H9 (cell line): ENCODE results near the gene SPDYE4. TPM values are rescaled to one million over a fixed set of nuclear protein-coding genes. Genes with fewer than 3 reads are reported as not detected.

ENCODE experiments used
- DNase-seq: peaks from one replicate; pipeline ENCODE4 v3.0.0-alpha.2; 2017
- H2AFZ ChIP-seq: one replicate; pipeline ENCODE4 v1.6.1; 2013; ENCODE audit warnings: mild to moderate bottlenecking, low read length, control low read depth, moderate library complexity
- H2AK5ac ChIP-seq: 2 replicates; pipeline ENCODE4 v1.6.1; 2013; ENCODE audit warnings: low read length, control low read depth, mixed read lengths; ENCODE audit not compliant: insufficient read length
- H2BK120ac ChIP-seq: one replicate; pipeline ENCODE4 v1.6.1; 2013; ENCODE audit warnings: low read depth, mild to moderate bottlenecking, low read length, control low read depth, inconsistent platforms; ENCODE audit not compliant: poor library complexity, severe bottlenecking
- H2BK12ac ChIP-seq: 2 replicates; pipeline ENCODE4 v1.6.1; 2013; ENCODE audit warnings: low read length, control low read depth, mixed read lengths, low read depth; ENCODE audit not compliant: insufficient read length
- H2BK15ac ChIP-seq: 2 replicates; pipeline ENCODE4 v1.6.1; 2013; ENCODE audit warnings: low read depth, low read length, control low read depth
- H2BK20ac ChIP-seq: one replicate; pipeline ENCODE4 v1.6.1; 2013; ENCODE audit warnings: low read depth, mild to moderate bottlenecking, low read length, control low read depth, inconsistent platforms; ENCODE audit not compliant: poor library complexity, severe bottlenecking
- H2BK5ac ChIP-seq: 2 replicates; pipeline ENCODE4 v1.6.1; 2013; ENCODE audit warnings: low read length, control low read depth, mixed read lengths; ENCODE audit not compliant: insufficient read length
- H3K14ac ChIP-seq: 2 replicates; pipeline ENCODE4 v1.6.1; 2013; ENCODE audit warnings: low read length, control low read depth; ENCODE audit not compliant: insufficient read depth
- H3K18ac ChIP-seq: 2 replicates; pipeline ENCODE4 v1.6.1; 2013; ENCODE audit warnings: low read depth, mild to moderate bottlenecking, mixed read lengths, low read length, control low read depth; ENCODE audit not compliant: insufficient read length
- H3K23ac ChIP-seq: 2 replicates; pipeline ENCODE4 v1.6.1; 2013; ENCODE audit warnings: low read length, control low read depth, mixed read lengths, low read depth; ENCODE audit not compliant: insufficient read length
- H3K23me2 ChIP-seq: 2 replicates; pipeline ENCODE4 v1.6.1; 2013; ENCODE audit warnings: low read depth, mild to moderate bottlenecking, mixed read lengths, low read length, control low read depth; ENCODE audit not compliant: insufficient read length, poor library complexity, severe bottlenecking
- H3K27ac ChIP-seq: 2 replicates; pipeline ENCODE4 v1.5.1; 2013; ENCODE audit warnings: low read length, control low read depth, mixed read lengths, low read depth; ENCODE audit not compliant: insufficient read length
- H3K27me3 ChIP-seq: 2 replicates; pipeline ENCODE4 v1.6.1; 2013; ENCODE audit warnings: low read length, control low read depth, inconsistent platforms; ENCODE audit not compliant: insufficient read depth
- H3K4ac ChIP-seq: 2 replicates; pipeline ENCODE4 v1.6.1; 2013; ENCODE audit warnings: low read depth, mild to moderate bottlenecking, control low read depth, inconsistent platforms, low read length, moderate library complexity
- H3K4me1 ChIP-seq: 2 replicates; pipeline ENCODE4 v1.6.1; 2013; ENCODE audit warnings: low read length, control low read depth, inconsistent platforms; ENCODE audit not compliant: insufficient read depth
- H3K4me2 ChIP-seq: 2 replicates; pipeline ENCODE4 v1.6.1; 2013; ENCODE audit warnings: low read length, control low read depth, mixed read lengths; ENCODE audit not compliant: insufficient read length, insufficient read depth
- H3K56ac ChIP-seq: 2 replicates; pipeline ENCODE4 v1.6.1; 2013; ENCODE audit warnings: low read depth, mild to moderate bottlenecking, mixed read lengths, low read length, control low read depth; ENCODE audit not compliant: insufficient read length
- H3K79me1 ChIP-seq: 2 replicates; pipeline ENCODE4 v1.6.1; 2013; ENCODE audit warnings: low read depth, mild to moderate bottlenecking, moderate library complexity, low read length, control low read depth, inconsistent platforms; ENCODE audit not compliant: insufficient read depth, poor library complexity, severe bottlenecking
- H3K79me2 ChIP-seq: 2 replicates; pipeline ENCODE4 v1.6.1; 2013; ENCODE audit warnings: low read length, control low read depth, inconsistent platforms; ENCODE audit not compliant: insufficient read depth
- H3K9ac ChIP-seq: 2 replicates; pipeline ENCODE4 v1.6.1; 2013; ENCODE audit warnings: low read length, control low read depth, mixed read lengths; ENCODE audit not compliant: insufficient read length; ENCODE audit errors: extremely low read depth
- H3K9me3 ChIP-seq: one replicate; pipeline ENCODE4 v1.6.1; 2013; ENCODE audit warnings: low read depth, low read length, inconsistent platforms; ENCODE audit not compliant: control insufficient read depth
- H3T11ph ChIP-seq: one replicate; pipeline ENCODE4 v1.6.1; 2013; ENCODE audit warnings: mild to moderate bottlenecking, low read length, control low read depth, inconsistent platforms
- H4K20me1 ChIP-seq: one replicate; pipeline ENCODE4 v1.6.1; 2013; ENCODE audit not compliant: control insufficient read depth, insufficient read length, insufficient read depth
- H4K5ac ChIP-seq: 2 replicates; pipeline ENCODE4 v1.6.1; 2013; ENCODE audit warnings: low read depth, mild to moderate bottlenecking, mixed read lengths, low read length, control low read depth; ENCODE audit not compliant: insufficient read length
- H4K8ac ChIP-seq: replicated peaks from 2 replicates; pipeline ENCODE4 v1.6.1; 2013; ENCODE audit warnings: low read length, control low read depth, mixed read lengths, low read depth; ENCODE audit not compliant: insufficient read length
- H4K91ac ChIP-seq: 2 replicates; pipeline ENCODE4 v1.6.1; 2013; ENCODE audit warnings: low read depth, mild to moderate bottlenecking, moderate library complexity, mixed read lengths, low read length, control low read depth; ENCODE audit not compliant: insufficient read length
- H3K27ac Mint-ChIP-seq, 3 experiments: 2 replicates in 2 of 3; 3 replicates in 1 of 3; pipeline ENCODE4 v1.8.0; 2020 to 2021; ENCODE audit warnings: mixed read lengths in 3 of 3, mild to moderate bottlenecking in 1 of 3, moderate library complexity in 1 of 3
- H3K27me3 Mint-ChIP-seq: 2 replicates; pipeline ENCODE4 v1.8.0; 2021; ENCODE audit warnings: low read depth, mild to moderate bottlenecking, moderate library complexity, mixed read lengths
- H3K36me3 Mint-ChIP-seq, 3 experiments: 2 replicates in 2 of 3; 3 replicates in 1 of 3; pipeline ENCODE4 v1.8.0; 2020 to 2021; ENCODE audit warnings: low read depth in 3 of 3, mixed read lengths in 3 of 3; ENCODE audit not compliant: insufficient read depth in 1 of 3
- H3K4me1 Mint-ChIP-seq, 2 experiments: 2 replicates each; pipeline ENCODE4 v1.8.0; 2020; ENCODE audit warnings: mixed read lengths in 2 of 2
- H3K4me3 Mint-ChIP-seq, 2 experiments: 2 replicates in 1 of 2; 3 replicates in 1 of 2; pipeline ENCODE4 v1.8.0; 2020 to 2021; ENCODE audit warnings: mild to moderate bottlenecking in 2 of 2, mixed read lengths in 2 of 2, moderate library complexity in 1 of 2
- H3K9me3 Mint-ChIP-seq, 2 experiments: 2 replicates in 1 of 2; 3 replicates in 1 of 2; pipeline ENCODE4 v1.8.0; 2020; ENCODE audit warnings: mild to moderate bottlenecking in 2 of 2, mixed read lengths in 2 of 2, moderate library complexity in 1 of 2
- CTCF ChIP-seq: fragments of 200-600 bp; sonication (generic); conservative IDR thresholded peaks from 3 replicates; pipeline ENCODE4 v1.8.0; 2021; ENCODE audit warnings: antibody characterized with exemption, mild to moderate bottlenecking
- WGBS: extraction: QIAGEN DNeasy Blood & Tissue Kit; methylation state at CpG from one replicate; pipeline ENCODE4 v1.1.7; 2013; ENCODE audit warnings: missing lambda C conversion rate, low lambda C conversion rate, mixed read lengths; ENCODE audit not compliant: insufficient read length; ENCODE audit errors: extremely low coverage; 5-methylcytosine and 5-hydroxymethylcytosine counted together
- total RNA-seq: library from RNA; stranded (reverse); gene quantifications from 2 replicates; pipeline ENCODE4 v1.2.1, GENCODE V29; 2021

Gene SPDYE4
- total RNA-seq, 1 experiment from 2014 or later: not detected

- Mint-ChIP-seq H3K27ac (peak overlapping the region in 1 of 3 experiments; percentile 11; a peak in 1 of 7 replicates), H3K9me3 (peaks cover 16 to 22% of the 10 kb centered on the region in 2 experiments), H3K4me3 (no peak overlapping the region), H3K27me3 (peaks cover 2% of the 10 kb centered on the region), H3K36me3 (peaks cover 0 to 13% (median 0%) of the 10 kb centered on the region in 3 experiments; a peak in 2 of 7 replicates), H3K4me1 (peaks cover 12 to 17% of the 10 kb centered on the region in 2 experiments)
- no peaks in the 10 kb centered on the region for H3K4me1 ChIP-seq
- H3K4me2 ChIP-seq: no peak overlapping the region
- no peak overlapping the region for H4K5ac ChIP-seq
- H2BK15ac ChIP-seq: no peak overlapping the region
- no peak overlapping the region for H2BK12ac ChIP-seq
- no peak overlapping the region for H2BK5ac ChIP-seq
- no peaks in the 10 kb centered on the region for H3K79me2 ChIP-seq
- no peak overlapping the region for H4K8ac ChIP-seq
- peak; percentile 23 for DNase-seq
- WGBS: no CpG with 5 or more reads among the region's 4 CpGs
- no peaks in the 10 kb centered on the region for H3K79me1 ChIP-seq
- H2BK20ac ChIP-seq: no peak overlapping the region
- H4K20me1 ChIP-seq: no peaks in the 10 kb centered on the region
- no peak overlapping the region for H2AFZ ChIP-seq
- H2AK5ac ChIP-seq: no peak overlapping the region
- H3K4ac ChIP-seq: no peak overlapping the region
- H3K23me2 ChIP-seq: no peaks in the 10 kb centered on the region
- H3K18ac ChIP-seq: no peak overlapping the region
- no peaks in the 10 kb centered on the region for H3K27me3 ChIP-seq
- no peak overlapping the region for H3K56ac ChIP-seq
- H3K14ac ChIP-seq: no peak overlapping the region
- no peak overlapping the region for H3K9ac ChIP-seq
- no peak overlapping the region for H3K23ac ChIP-seq
- H2BK120ac ChIP-seq: no peak overlapping the region
- no peak overlapping the region for H3T11ph ChIP-seq
- no peak for TF ChIP-seq CTCF
- H4K91ac ChIP-seq: no peak overlapping the region
- no peaks in the 10 kb centered on the region for H3K9me3 ChIP-seq
- H3K27ac ChIP-seq: no peak overlapping the region
These were observed 48.7 kb upstream of the SPDYE4 start for GRCh38 chr17:8806926-8807550.
